VCaP (cell line): ENCODE data around the gene SLC35B4.

Experiments used
- H3K27ac ChIP-seq: fragments of 450-650 bp; 2 replicates; pipeline ENCODE4 v1.5.1; 2017
- TF ChIP-seq, protein P1 (sequence below): fragments of 450-650 bp; conservative IDR thresholded peaks from 2 replicates; pipeline ENCODE4 v1.5.1; 2017; ENCODE audit warnings: mild to moderate bottlenecking, moderate library complexity

Gene SLC35B4

DNA sequence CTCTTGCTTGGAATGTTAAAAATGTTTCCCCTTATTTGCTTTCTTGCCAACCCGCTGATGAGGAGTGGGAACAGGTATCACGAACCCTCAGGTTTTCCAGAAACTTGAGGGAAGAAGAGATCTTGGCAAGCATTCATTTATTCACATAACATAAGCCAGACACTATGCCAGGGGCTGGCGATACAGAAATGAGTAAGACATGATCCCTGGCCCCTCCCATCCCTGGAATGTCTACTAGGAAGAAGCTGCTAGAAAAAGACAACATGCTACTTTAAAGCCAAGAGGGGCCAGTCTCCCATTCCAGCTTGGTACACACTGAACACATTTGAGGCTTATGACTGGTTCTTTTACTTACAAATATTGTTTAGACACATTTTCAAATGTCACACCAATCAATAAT lies 26.4 kb downstream of the SLC35B4 start:
- no peak overlapping the region for H3K27ac ChIP-seq
- TF ChIP-seq, protein P1, sequence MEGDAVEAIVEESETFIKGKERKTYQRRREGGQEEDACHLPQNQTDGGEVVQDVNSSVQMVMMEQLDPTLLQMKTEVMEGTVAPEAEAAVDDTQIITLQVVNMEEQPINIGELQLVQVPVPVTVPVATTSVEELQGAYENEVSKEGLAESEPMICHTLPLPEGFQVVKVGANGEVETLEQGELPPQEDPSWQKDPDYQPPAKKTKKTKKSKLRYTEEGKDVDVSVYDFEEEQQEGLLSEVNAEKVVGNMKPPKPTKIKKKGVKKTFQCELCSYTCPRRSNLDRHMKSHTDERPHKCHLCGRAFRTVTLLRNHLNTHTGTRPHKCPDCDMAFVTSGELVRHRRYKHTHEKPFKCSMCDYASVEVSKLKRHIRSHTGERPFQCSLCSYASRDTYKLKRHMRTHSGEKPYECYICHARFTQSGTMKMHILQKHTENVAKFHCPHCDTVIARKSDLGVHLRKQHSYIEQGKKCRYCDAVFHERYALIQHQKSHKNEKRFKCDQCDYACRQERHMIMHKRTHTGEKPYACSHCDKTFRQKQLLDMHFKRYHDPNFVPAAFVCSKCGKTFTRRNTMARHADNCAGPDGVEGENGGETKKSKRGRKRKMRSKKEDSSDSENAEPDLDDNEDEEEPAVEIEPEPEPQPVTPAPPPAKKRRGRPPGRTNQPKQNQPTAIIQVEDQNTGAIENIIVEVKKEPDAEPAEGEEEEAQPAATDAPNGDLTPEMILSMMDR: no peak

DNA sequence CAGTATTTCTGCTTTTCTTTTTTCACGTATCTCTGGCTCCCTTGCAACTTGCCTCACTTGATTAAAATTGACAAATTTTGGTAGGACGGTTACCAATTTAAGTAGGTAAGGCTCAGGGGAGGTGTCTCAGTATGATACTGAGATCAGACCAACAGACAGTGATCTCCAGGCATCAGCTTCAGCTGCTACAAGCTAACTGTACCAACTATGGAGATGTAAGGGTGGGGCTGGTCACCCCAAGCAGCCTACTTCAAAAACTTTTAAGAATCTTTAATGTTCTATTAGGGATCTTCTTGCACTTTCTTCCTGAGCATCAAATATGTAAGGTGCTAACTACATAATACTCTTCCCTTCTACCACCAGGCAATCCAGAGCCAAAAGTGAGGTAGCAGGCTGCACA lies 26.9 kb downstream of the SLC35B4 start:
- TF ChIP-seq, protein P1: no peak
- H3K27ac ChIP-seq: no peak overlapping the region

DNA sequence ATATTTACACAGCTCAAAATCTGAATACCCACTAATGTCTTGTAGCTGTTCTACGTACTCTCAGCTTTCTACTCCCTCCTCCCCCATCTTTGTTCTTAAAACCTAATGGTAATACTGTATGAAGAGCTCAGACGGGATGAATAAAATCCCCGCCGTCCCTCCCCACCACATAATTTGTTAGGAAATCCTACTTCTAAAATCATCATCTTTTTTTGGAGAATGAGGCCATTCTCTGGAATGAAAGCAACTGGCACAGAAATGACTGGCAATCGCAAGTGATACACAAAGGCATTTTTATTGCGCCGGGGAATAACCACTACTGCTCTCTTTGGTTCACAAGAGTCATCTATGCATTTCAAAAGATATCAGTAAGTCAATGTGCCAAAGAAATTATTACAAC lies 27.3 kb downstream of the SLC35B4 start:
- TF ChIP-seq, protein P1: no peak
- no peak overlapping the region for H3K27ac ChIP-seq

DNA sequence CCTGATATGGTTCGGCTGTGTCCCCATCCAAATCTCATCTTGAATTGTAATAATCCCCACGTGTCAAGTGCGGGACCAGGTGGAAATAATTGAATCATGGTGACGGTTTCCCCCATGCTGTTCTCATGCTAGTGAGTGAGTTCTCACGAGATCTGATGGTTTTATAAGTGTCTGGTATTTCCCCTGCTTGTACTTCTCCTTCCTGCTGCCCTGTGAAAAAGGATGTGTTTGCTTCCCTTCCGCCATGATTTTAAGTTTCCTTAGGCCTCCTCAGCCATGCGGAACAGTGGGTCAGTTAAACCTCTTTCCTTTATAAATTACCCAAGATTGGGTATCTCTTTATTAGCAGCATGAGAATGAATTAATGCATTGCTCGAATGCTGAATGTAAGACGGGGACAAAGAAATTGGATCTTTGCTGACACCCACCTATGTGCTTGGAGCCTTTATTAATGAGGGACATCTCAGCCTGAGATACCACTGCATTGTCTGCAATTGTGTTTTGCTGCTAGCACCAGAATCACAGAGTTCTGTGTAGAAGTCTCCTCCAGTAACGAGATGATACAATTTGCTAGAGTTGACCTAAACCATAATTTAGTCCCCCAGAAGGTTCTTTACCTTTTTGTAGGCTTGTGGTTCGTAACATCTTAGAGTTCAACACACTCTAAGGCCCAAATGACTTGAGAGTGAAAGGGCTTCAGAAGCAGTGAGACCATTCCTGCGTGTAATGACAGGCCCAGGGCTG lies 28.6 kb downstream of the SLC35B4 start:
- no peak overlapping the region for H3K27ac ChIP-seq
- TF ChIP-seq, protein P1: no peak

DNA sequence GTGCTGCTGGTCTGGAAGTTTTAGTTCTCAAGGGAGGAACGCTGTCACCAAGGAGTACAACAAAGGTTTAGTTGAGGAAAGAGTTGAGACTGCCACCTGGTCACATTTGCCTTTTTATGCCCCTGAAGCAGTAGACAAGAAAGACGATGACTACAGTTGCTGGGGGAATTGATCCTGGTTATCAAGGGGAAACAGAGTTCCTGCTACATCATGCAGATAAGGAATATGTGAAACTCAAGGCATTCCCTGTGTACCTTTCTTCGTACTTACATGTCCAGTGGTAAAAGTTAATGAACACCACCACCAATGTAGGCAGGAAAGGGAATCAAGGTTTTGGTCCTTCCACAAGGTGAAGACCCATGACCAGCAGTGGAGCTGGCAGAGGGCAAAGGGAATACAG lies 31.8 kb downstream of the SLC35B4 start:
- no peak overlapping the region for H3K27ac ChIP-seq
- TF ChIP-seq, protein P1: no peak

DNA sequence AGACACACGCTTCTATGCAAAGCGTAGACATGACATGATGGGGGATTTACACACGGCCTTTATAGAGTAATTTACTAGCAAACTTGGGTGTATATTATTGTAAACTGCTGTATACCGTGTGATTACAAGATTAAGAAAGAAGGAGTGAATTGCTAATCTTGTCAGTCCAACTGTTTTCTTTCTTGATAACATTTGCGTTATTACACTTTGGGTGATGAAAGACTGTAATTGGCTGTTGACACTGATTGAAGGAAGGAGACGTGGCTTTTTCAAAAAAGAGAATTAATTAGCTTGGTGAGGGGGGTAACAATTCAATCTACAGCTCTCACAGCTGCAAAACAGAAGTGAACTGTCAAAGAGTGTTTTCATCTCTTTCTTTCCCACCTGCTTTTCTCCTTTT lies 32.7 kb downstream of the SLC35B4 start:
- no peak overlapping the region for H3K27ac ChIP-seq
- TF ChIP-seq, protein P1: no peak

DNA sequence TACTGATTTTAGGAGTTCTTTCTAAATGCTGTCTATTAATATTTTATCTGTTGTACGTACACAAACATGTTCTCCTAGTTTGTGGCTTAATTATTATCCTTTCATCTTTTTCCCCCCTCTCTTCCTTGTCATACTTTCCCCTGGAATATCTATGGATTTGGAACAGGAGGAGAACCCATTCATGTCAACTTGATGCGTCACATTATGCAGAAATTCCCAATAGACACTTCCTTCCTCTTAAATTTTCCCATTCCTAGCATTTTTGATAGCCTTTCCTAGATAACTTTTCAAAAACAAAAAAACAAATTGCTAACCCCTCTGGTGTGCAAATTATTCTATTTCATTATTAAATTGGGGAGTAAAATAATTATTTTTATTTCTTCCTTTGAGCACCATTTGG lies 36.2 kb downstream of the SLC35B4 start:
- TF ChIP-seq, protein P1: no peak
- H3K27ac ChIP-seq: no peak overlapping the region
